ENCODE measurements around the gene SEMA6A. TPM values are rescaled to one million over a fixed set of nuclear protein-coding genes. Genes with fewer than 3 reads are reported as not detected.

The SEMA6A gene
- total and polyA plus RNA-seq, 7 donors = 4.9 to 55.7 (median 25.0) TPM

- TF ChIP-seq, protein P1, sequence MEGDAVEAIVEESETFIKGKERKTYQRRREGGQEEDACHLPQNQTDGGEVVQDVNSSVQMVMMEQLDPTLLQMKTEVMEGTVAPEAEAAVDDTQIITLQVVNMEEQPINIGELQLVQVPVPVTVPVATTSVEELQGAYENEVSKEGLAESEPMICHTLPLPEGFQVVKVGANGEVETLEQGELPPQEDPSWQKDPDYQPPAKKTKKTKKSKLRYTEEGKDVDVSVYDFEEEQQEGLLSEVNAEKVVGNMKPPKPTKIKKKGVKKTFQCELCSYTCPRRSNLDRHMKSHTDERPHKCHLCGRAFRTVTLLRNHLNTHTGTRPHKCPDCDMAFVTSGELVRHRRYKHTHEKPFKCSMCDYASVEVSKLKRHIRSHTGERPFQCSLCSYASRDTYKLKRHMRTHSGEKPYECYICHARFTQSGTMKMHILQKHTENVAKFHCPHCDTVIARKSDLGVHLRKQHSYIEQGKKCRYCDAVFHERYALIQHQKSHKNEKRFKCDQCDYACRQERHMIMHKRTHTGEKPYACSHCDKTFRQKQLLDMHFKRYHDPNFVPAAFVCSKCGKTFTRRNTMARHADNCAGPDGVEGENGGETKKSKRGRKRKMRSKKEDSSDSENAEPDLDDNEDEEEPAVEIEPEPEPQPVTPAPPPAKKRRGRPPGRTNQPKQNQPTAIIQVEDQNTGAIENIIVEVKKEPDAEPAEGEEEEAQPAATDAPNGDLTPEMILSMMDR (IDR thresholded peaks at IDR 0.05) = no peak
- TF ChIP-seq POLR2AphosphoS5 (IDR thresholded peaks at IDR 0.05) = peak; percentile 46 to 72 (median 64)
- WGBS, 2 donors = 69 to 79% methylated on average over 2 of the region's 2 CpGs
- Histone ChIP-seq H3K9me3 (no peaks in the 10 kb centered on the region), H3K27ac (peak overlapping the region in 3 of 4 donors; percentile 41 to 77 (median 73)), H3K4me3 (no peak overlapping the region), H3K4me1 (peaks cover 0 to 96% (median 80%) of the 10 kb centered on the region in 4 donors), H3K36me3 (peaks cover 0 to 2% (median 0%) of the 10 kb centered on the region in 4 donors), H3K27me3 (no peaks in the 10 kb centered on the region)
- no peak for DNase-seq
- intact Hi-C loops (cut with DNase I) = loop anchor here (2.0 to 5.0 kb wide), 2 partner anchors 68 to 144 kb away; partner anchors contain the start of gene SEMA6A
Observed at GRCh38 chr5:116506488-116506887, 68.1 kb downstream of the SEMA6A start.

DNA sequence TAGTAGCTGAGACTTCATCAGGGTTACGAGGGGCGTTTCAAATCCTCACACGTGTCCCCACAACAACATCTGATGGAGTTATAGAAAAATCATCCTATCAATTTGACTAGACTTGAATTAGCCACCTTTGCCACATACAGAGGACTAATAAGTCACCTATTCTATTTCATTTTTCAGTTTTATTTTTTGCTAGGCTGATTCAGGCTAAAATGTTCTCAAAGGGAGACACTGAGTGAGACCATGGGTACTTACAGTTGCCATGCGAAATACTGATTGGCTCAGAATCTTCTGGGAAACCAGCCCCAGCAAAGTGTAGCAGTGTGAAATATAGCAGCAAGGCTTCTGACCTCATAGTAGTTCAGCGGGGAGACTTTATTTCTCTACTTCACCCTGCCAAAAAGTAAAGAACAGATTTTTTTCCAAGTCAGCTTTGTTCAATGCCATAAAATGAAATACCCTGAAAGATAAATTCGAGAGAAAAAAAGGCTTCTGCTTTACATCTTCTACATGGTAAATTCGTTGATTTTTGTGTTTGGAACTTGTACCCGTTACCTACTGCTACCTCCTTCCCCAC lies 69.9 kb downstream of the SEMA6A start:
- Histone ChIP-seq H3K9me3 (no peaks in the 10 kb centered on the region), H3K36me3 (peaks cover 0 to 11% (median 0%) of the 10 kb centered on the region in 4 donors), H3K4me3 (no peak overlapping the region), H3K27ac (peak overlapping the region in 3 of 4 donors; percentile 17 to 77 (median 73)), H3K27me3 (no peaks in the 10 kb centered on the region), H3K4me1 (peaks cover 0 to 78% (median 63%) of the 10 kb centered on the region in 4 donors)
- intact Hi-C loops (cut with DNase I) = loop anchor here (5.0 kb wide), 1 partner anchor 142 kb away; no protein-coding TSS in a partner anchor
- WGBS, 2 donors = 91 to 92% methylated on average over 8 of the region's 8 CpGs
- TF ChIP-seq POLR2AphosphoS5 (IDR thresholded peaks at IDR 0.05) (peak in 2 of 4 donors; percentile 12 to 41), POLR2A (IDR thresholded peaks at IDR 0.05) (no peak)
- DNase-seq = no peak

DNA sequence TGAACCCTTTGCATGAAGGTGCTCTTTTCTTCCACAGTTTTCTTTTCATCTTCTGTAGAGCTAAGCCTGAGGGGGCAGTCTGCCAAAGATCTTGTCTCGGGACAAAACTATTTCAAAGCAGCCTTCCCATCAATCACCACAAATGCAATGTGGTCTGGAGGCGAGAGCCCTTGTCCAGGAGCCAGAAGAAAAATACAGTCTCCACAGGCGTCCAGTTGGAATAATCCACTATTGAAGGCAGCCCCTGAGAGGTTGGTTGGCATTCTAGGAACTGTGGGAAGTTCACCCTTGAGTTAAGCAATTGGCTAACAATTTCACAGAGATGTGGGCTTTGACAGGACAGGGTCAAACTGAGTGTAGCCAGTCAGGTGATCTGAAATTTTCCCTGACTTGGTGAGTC lies 72.0 kb downstream of the SEMA6A start:
- TF ChIP-seq, protein P1 (IDR thresholded peaks at IDR 0.05) = no peak
- TF ChIP-seq EP300 (IDR thresholded peaks at IDR 0.05) = no peak
- TF ChIP-seq POLR2AphosphoS5 (IDR thresholded peaks at IDR 0.05) = peak in 3 of 4 donors; percentile 27 to 61 (median 57)
- no peak for TF ChIP-seq POLR2A (IDR thresholded peaks at IDR 0.05)
- 77 to 88% methylated on average over 3 of the region's 3 CpGs for WGBS, 2 donors
- peaks cover 0 to 11% (median 0%) of the 10 kb centered on the region in 4 donors for H3K36me3 ChIP-seq
- peaks cover 0 to 67% (median 53%) of the 10 kb centered on the region in 4 donors for H3K4me1 ChIP-seq
- peak overlapping the region in 3 of 4 donors; percentile 25 to 73 (median 66) for H3K27ac ChIP-seq
- H3K9me3 ChIP-seq = no peaks in the 10 kb centered on the region
- no peaks in the 10 kb centered on the region for H3K27me3 ChIP-seq
- intact Hi-C loops (cut with DNase I) = no loop called here
- peak; percentile 78 for DNase-seq
- no peak overlapping the region for H3K4me3 ChIP-seq

GRCh38 chr5:116502138-116502537 lies 72.5 kb downstream of the SEMA6A start:
- DNase-seq = no peak
- peak overlapping the region in 3 of 4 donors; percentile 25 to 73 (median 66) for H3K27ac ChIP-seq
- intact Hi-C loops (cut with DNase I) = no loop called here
- peaks cover 0 to 11% (median 0%) of the 10 kb centered on the region in 4 donors for H3K36me3 ChIP-seq
- no peak for TF ChIP-seq POLR2A (IDR thresholded peaks at IDR 0.05)
- no peak for TF ChIP-seq POLR2AphosphoS5 (IDR thresholded peaks at IDR 0.05)
- TF ChIP-seq, protein P1 (IDR thresholded peaks at IDR 0.05) = no peak
- TF ChIP-seq EP300 (IDR thresholded peaks at IDR 0.05) = no peak
- H3K4me3 ChIP-seq = no peak overlapping the region
- 88 to 90% methylated on average over 4 of the region's 4 CpGs for WGBS, 2 donors
- H3K9me3 ChIP-seq = no peaks in the 10 kb centered on the region
- no peaks in the 10 kb centered on the region for H3K27me3 ChIP-seq
- peaks cover 0 to 62% (median 50%) of the 10 kb centered on the region in 4 donors for H3K4me1 ChIP-seq

DNA sequence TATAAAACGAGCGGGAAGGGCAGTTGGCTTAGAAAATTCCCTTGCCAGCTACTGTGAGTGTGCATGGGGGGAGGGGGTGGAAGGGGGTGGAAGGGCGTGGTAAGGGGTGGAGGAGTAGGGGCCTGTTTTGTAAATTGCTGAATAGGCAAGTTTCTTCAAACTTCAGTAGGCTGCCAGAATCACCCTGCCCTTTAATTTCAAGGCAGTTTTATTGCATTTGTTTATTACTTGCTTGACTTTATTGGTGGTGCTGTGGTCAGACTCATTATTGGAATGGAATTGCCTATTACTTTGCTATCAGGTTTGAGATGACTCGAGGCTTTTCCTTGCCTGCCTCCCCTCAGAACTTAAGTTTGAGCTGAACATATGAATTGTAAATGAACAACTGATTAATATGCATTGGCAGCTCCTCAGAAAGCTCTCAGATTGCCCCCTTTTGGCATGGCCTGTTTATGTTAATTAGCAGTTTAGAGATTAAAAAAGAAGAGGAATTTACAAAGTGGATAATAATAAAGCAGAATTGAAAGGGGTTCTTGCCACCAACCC lies 76.0 kb downstream of the SEMA6A start:
- Histone ChIP-seq H3K36me3 (peaks cover 0 to 36% (median 14%) of the 10 kb centered on the region in 4 donors), H3K9me3 (no peaks in the 10 kb centered on the region), H3K27me3 (no peaks in the 10 kb centered on the region), H3K4me1 (peaks cover 0 to 27% (median 18%) of the 10 kb centered on the region in 4 donors), H3K4me3 (no peak overlapping the region), H3K27ac (no peak overlapping the region)
- WGBS, 2 donors = 20 to 64% methylated on average over 4 of the region's 4 CpGs
- TF ChIP-seq EP300 (IDR thresholded peaks at IDR 0.05) (no peak), POLR2AphosphoS5 (IDR thresholded peaks at IDR 0.05) (no peak), POLR2A (IDR thresholded peaks at IDR 0.05) (no peak)
- TF ChIP-seq, protein P1 (IDR thresholded peaks at IDR 0.05) = no peak
- intact Hi-C loops (cut with DNase I) = no loop called here
- DNase-seq = no peak

All from sigmoid colon (tissue), 7 donors.